ENCODE data around the gene PGK1.

DNA sequence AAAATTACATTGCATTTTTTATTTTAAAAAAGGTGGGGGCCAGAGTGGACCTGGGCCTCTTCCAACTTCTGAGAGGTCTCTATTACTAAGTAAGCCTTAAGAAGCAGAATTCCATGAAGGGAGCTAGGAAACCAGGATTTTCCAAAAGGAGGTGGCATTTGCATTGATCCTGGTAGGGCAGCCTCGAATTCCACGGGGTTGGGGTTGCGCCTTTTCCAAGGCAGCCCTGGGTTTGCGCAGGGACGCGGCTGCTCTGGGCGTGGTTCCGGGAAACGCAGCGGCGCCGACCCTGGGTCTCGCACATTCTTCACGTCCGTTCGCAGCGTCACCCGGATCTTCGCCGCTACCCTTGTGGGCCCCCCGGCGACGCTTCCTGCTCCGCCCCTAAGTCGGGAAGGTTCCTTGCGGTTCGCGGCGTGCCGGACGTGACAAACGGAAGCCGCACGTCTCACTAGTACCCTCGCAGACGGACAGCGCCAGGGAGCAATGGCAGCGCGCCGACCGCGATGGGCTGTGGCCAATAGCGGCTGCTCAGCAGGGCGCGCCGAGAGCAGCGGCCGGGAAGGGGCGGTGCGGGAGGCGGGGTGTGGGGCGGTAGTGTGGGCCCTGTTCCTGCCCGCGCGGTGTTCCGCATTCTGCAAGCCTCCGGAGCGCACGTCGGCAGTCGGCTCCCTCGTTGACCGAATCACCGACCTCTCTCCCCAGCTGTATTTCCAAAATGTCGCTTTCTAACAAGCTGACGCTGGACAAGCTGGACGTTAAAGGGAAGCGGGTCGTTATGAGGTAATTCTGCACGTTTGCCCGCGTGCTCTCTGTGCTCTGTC lies at the start of gene PGK1:
- TF ChIP-seq, protein P1, sequence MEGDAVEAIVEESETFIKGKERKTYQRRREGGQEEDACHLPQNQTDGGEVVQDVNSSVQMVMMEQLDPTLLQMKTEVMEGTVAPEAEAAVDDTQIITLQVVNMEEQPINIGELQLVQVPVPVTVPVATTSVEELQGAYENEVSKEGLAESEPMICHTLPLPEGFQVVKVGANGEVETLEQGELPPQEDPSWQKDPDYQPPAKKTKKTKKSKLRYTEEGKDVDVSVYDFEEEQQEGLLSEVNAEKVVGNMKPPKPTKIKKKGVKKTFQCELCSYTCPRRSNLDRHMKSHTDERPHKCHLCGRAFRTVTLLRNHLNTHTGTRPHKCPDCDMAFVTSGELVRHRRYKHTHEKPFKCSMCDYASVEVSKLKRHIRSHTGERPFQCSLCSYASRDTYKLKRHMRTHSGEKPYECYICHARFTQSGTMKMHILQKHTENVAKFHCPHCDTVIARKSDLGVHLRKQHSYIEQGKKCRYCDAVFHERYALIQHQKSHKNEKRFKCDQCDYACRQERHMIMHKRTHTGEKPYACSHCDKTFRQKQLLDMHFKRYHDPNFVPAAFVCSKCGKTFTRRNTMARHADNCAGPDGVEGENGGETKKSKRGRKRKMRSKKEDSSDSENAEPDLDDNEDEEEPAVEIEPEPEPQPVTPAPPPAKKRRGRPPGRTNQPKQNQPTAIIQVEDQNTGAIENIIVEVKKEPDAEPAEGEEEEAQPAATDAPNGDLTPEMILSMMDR (IDR thresholded peaks at IDR 0.05; ENCODE audit: low read depth, low read length, missing input control), result no peak
- peak; percentile 88 for TF ChIP-seq TAF1 (conservative IDR thresholded peaks at IDR 0.05)
- peak; percentile 59 to 86 for TF ChIP-seq GABPA (IDR thresholded peaks at IDR 0.05 in 1 of 2, conservative IDR thresholded peaks at IDR 0.05 in 1 of 2)
- TF ChIP-seq, protein P2, sequence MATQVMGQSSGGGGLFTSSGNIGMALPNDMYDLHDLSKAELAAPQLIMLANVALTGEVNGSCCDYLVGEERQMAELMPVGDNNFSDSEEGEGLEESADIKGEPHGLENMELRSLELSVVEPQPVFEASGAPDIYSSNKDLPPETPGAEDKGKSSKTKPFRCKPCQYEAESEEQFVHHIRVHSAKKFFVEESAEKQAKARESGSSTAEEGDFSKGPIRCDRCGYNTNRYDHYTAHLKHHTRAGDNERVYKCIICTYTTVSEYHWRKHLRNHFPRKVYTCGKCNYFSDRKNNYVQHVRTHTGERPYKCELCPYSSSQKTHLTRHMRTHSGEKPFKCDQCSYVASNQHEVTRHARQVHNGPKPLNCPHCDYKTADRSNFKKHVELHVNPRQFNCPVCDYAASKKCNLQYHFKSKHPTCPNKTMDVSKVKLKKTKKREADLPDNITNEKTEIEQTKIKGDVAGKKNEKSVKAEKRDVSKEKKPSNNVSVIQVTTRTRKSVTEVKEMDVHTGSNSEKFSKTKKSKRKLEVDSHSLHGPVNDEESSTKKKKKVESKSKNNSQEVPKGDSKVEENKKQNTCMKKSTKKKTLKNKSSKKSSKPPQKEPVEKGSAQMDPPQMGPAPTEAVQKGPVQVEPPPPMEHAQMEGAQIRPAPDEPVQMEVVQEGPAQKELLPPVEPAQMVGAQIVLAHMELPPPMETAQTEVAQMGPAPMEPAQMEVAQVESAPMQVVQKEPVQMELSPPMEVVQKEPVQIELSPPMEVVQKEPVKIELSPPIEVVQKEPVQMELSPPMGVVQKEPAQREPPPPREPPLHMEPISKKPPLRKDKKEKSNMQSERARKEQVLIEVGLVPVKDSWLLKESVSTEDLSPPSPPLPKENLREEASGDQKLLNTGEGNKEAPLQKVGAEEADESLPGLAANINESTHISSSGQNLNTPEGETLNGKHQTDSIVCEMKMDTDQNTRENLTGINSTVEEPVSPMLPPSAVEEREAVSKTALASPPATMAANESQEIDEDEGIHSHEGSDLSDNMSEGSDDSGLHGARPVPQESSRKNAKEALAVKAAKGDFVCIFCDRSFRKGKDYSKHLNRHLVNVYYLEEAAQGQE (IDR thresholded peaks at IDR 0.05), result peak; percentile 92
- TF ChIP-seq SP1 (IDR thresholded peaks at IDR 0.05), result peak; percentile 92
- TF ChIP-seq, protein P3, sequence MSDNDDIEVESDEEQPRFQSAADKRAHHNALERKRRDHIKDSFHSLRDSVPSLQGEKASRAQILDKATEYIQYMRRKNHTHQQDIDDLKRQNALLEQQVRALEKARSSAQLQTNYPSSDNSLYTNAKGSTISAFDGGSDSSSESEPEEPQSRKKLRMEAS (IDR thresholded peaks at IDR 0.05), result peak; percentile 88
- TF ChIP-seq JUND (IDR thresholded peaks at IDR 0.05), result peak in 1 of 2 donors; percentile 10
- peak; percentile 58 for TF ChIP-seq ZBTB33 (IDR thresholded peaks at IDR 0.05)
- TF ChIP-seq ATF3 (IDR thresholded peaks at IDR 0.05), result no peak
- TF ChIP-seq RXRA (IDR thresholded peaks at IDR 0.05), result peak; percentile 33 to 41
- TF ChIP-seq RAD21 (IDR thresholded peaks at IDR 0.05), result no peak
- no peak for TF ChIP-seq HNF4G (IDR thresholded peaks at IDR 0.05)

Data from liver (tissue), 3 donors.